Neural cell (in vitro differentiated cells): ENCODE measurements around the gene SWAP70. TPM values are rescaled to one million over a fixed set of nuclear protein-coding genes. Genes with fewer than 3 reads are reported as not detected.

Source experiments
- H2AFZ ChIP-seq: fragments of 200-600, 300-800 bp; sonication (generic), shearing (Covaris generic); 2 replicates; pipeline ENCODE4 v1.6.0; 2014; ENCODE audit warnings: low read depth, mild to moderate bottlenecking, antibody characterized with exemption, low read length, moderate library complexity
- H3F3A ChIP-seq: fragments of 200-600 bp; shearing (Covaris generic); 2 replicates; pipeline ENCODE4 v1.6.1; 2016; ENCODE audit warnings: mild to moderate bottlenecking, moderate library complexity, mixed read lengths, antibody characterized with exemption, low read length; ENCODE audit not compliant: insufficient read depth, poor library complexity, severe bottlenecking
- H3K27ac ChIP-seq: fragments of 200-600, 300-800 bp; sonication (generic), shearing (Covaris generic); 2 replicates; pipeline ENCODE4 v1.5.1; 2014; ENCODE audit warnings: mild to moderate bottlenecking, low read length, moderate library complexity
- H3K27me3 ChIP-seq: fragments of 300-800, 200-600 bp; sonication (generic), shearing (Covaris generic); 2 replicates; pipeline ENCODE4 v1.6.0; 2014; ENCODE audit warnings: mild to moderate bottlenecking, low read depth, low read length, moderate library complexity; ENCODE audit not compliant: insufficient read depth
- H3K36me3 ChIP-seq: fragments of 300-800, 200-600 bp; sonication (generic), shearing (Covaris generic); 2 replicates; pipeline ENCODE4 v1.5.1; 2014; ENCODE audit warnings: mild to moderate bottlenecking, antibody characterized with exemption, low read length, moderate library complexity; ENCODE audit not compliant: insufficient read depth
- H3K4me2 ChIP-seq: fragments of 300-800, 200-600 bp; sonication (generic), shearing (Covaris generic); 2 replicates; pipeline ENCODE4 v1.6.0; 2014; ENCODE audit warnings: mild to moderate bottlenecking, low read length
- H3K4me3 ChIP-seq: fragments of 300-800, 200-600 bp; sonication (generic), shearing (Covaris generic); 2 replicates; pipeline ENCODE4 v1.5.1; 2014; ENCODE audit warnings: mild to moderate bottlenecking, low read length, moderate library complexity
- H3K79me2 ChIP-seq: fragments of 200-600 bp; shearing (Covaris generic); replicated peaks from 2 replicates; pipeline ENCODE4 v1.6.0; 2014; ENCODE audit warnings: mild to moderate bottlenecking, low read length, moderate library complexity; ENCODE audit not compliant: insufficient read depth
- H3K9ac ChIP-seq: fragments of 300-800, 200-600 bp; sonication (generic), shearing (Covaris generic); 2 replicates; pipeline ENCODE4 v1.6.1; 2016; ENCODE audit warnings: mild to moderate bottlenecking, low read length, mixed read lengths
- H3K9me2 ChIP-seq: fragments of 200-600 bp; shearing (Covaris generic); 2 replicates; pipeline ENCODE4 v1.6.1; 2016; ENCODE audit warnings: mild to moderate bottlenecking, low read length, mixed read lengths; ENCODE audit not compliant: insufficient read depth
- H3K9me3 ChIP-seq: fragments of 200-600, 300-800 bp; sonication (generic), shearing (Covaris generic); 2 replicates; pipeline ENCODE4 v1.6.1; 2016; ENCODE audit warnings: mild to moderate bottlenecking, mixed run types, low read length, moderate library complexity, mixed read lengths
- H4K20me1 ChIP-seq: fragments of 200-600 bp; shearing (Covaris generic); 2 replicates; pipeline ENCODE4 v1.6.1; 2016; ENCODE audit warnings: mild to moderate bottlenecking, mixed run types; ENCODE audit not compliant: insufficient read depth
- CTCF ChIP-seq: fragments of 450-650 bp; IDR thresholded peaks from 2 replicates; pipeline ENCODE4 v1.5.1; 2014; ENCODE audit warnings: antibody characterized with exemption, mild to moderate bottlenecking, moderate library complexity; ENCODE audit not compliant: poor library complexity, severe bottlenecking
- EP300 ChIP-seq: fragments of 450-650 bp; conservative IDR thresholded peaks from 2 replicates; pipeline ENCODE4 v1.6.1; 2014; ENCODE audit warnings: antibody characterized with exemption, mild to moderate bottlenecking, moderate library complexity; ENCODE audit not compliant: poor library complexity, severe bottlenecking
- EZH2 ChIP-seq: fragments of 200-600, 300-800 bp; shearing (Covaris generic), sonication (generic); IDR thresholded peaks from 2 replicates; pipeline ENCODE4 v1.6.1; 2014; ENCODE audit warnings: antibody characterized with exemption, low read length, borderline replicate concordance, mild to moderate bottlenecking; ENCODE audit not compliant: insufficient read depth, poor library complexity, severe bottlenecking
- MXI1 ChIP-seq: fragments of 450-650 bp; conservative IDR thresholded peaks from 2 replicates; pipeline ENCODE4 v1.6.1; 2014; ENCODE audit warnings: antibody characterized with exemption, mild to moderate bottlenecking; ENCODE audit not compliant: poor library complexity, severe bottlenecking
- POLR2AphosphoS5 ChIP-seq: IDR thresholded peaks from 2 replicates; pipeline ENCODE4 v1.6.1; 2012
- RAD21 ChIP-seq: fragments of 450-650 bp; conservative IDR thresholded peaks from 2 replicates; pipeline ENCODE4 v1.6.1; 2014; ENCODE audit warnings: antibody characterized with exemption, mild to moderate bottlenecking, moderate library complexity
- SMC3 ChIP-seq: fragments of 450-650 bp; conservative IDR thresholded peaks from 2 replicates; pipeline ENCODE4 v1.6.1; 2014; ENCODE audit warnings: antibody characterized with exemption, mild to moderate bottlenecking, moderate library complexity; ENCODE audit not compliant: poor library complexity
- TAF1 ChIP-seq: IDR thresholded peaks from 2 replicates; pipeline ENCODE4 v1.6.1; 2012; ENCODE audit warnings: low read depth
- polyA plus RNA-seq: library from polyadenylated mRNA; depleted of rRNA; stranded (reverse); fragments of >200 nt; gene quantifications from 2 replicates; pipeline ENCODE4 v1.2.3, GENCODE V29; 2014
- TF ChIP-seq, protein P1 (sequence below): IDR thresholded peaks from 2 replicates; pipeline ENCODE4 v1.6.1; 2012; ENCODE audit warnings: borderline replicate concordance

The SWAP70 gene
- polyA plus RNA-seq, 1 donor from 2014 or later = 1.4 TPM

DNA sequence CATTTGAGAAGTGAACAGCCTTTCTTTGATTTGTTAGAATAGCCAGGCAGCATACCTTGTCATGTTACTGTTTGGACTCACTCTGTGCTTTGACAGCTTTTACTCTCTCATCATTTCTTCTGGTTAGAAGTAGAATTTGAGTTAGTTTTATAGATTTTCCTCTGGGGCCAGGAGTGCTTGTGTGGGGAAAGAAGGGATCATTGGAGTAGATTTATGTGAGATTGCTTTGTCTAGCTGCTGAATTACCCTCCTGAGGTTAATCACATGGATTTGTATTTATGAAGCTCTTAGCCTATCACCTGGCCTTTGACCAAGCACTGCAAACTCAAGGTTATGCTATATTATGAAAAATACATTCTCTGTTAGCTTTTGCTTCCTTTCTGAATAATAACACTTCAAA lies 54.3 kb downstream of the SWAP70 start:
- Histone ChIP-seq H3F3A (no peaks in the 10 kb centered on the region), H3K27me3 (no peaks in the 10 kb centered on the region), H3K9ac (no peak overlapping the region), H3K27ac (no peak overlapping the region), H2AFZ (no peak overlapping the region), H3K79me2 (no peaks in the 10 kb centered on the region), H3K4me2 (no peak overlapping the region), H4K20me1 (no peaks in the 10 kb centered on the region), H3K9me3 (no peaks in the 10 kb centered on the region), H3K9me2 (no peaks in the 10 kb centered on the region), H3K36me3 (no peaks in the 10 kb centered on the region), H3K4me3 (no peak overlapping the region)
- no peak for TF ChIP-seq SMC3
- no peak for TF ChIP-seq EZH2
- TF ChIP-seq TAF1 = no peak
- TF ChIP-seq RAD21 = no peak
- no peak for TF ChIP-seq EP300
- no peak for TF ChIP-seq POLR2AphosphoS5
- TF ChIP-seq CTCF = no peak
- TF ChIP-seq, protein P1, sequence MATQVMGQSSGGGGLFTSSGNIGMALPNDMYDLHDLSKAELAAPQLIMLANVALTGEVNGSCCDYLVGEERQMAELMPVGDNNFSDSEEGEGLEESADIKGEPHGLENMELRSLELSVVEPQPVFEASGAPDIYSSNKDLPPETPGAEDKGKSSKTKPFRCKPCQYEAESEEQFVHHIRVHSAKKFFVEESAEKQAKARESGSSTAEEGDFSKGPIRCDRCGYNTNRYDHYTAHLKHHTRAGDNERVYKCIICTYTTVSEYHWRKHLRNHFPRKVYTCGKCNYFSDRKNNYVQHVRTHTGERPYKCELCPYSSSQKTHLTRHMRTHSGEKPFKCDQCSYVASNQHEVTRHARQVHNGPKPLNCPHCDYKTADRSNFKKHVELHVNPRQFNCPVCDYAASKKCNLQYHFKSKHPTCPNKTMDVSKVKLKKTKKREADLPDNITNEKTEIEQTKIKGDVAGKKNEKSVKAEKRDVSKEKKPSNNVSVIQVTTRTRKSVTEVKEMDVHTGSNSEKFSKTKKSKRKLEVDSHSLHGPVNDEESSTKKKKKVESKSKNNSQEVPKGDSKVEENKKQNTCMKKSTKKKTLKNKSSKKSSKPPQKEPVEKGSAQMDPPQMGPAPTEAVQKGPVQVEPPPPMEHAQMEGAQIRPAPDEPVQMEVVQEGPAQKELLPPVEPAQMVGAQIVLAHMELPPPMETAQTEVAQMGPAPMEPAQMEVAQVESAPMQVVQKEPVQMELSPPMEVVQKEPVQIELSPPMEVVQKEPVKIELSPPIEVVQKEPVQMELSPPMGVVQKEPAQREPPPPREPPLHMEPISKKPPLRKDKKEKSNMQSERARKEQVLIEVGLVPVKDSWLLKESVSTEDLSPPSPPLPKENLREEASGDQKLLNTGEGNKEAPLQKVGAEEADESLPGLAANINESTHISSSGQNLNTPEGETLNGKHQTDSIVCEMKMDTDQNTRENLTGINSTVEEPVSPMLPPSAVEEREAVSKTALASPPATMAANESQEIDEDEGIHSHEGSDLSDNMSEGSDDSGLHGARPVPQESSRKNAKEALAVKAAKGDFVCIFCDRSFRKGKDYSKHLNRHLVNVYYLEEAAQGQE = no peak
- TF ChIP-seq MXI1 = no peak

- no peaks in the 10 kb centered on the region for H3K9me3 ChIP-seq
- no peaks in the 10 kb centered on the region for H3K79me2 ChIP-seq
- no peak overlapping the region for H3K27ac ChIP-seq
- H3K4me2 ChIP-seq = no peak overlapping the region
- H3K27me3 ChIP-seq = no peaks in the 10 kb centered on the region
- TF ChIP-seq TAF1 (no peak), RAD21 (no peak), MXI1 (no peak), POLR2AphosphoS5 (no peak), EP300 (no peak)
- no peaks in the 10 kb centered on the region for H4K20me1 ChIP-seq
- H3K9ac ChIP-seq = no peak overlapping the region
- H3F3A ChIP-seq = no peaks in the 10 kb centered on the region
- H3K4me3 ChIP-seq = no peak overlapping the region
- no peaks in the 10 kb centered on the region for H3K9me2 ChIP-seq
- no peak overlapping the region for H2AFZ ChIP-seq
- no peaks in the 10 kb centered on the region for H3K36me3 ChIP-seq
Observed at GRCh38 chr11:9719566-9720289, 55.9 kb downstream of the SWAP70 start.
